HFF-Myc (cell line): ENCODE measurements around the gene MYRFL.

Source experiments
- DNase-seq: peaks from one replicate; pipeline ENCODE4 v3.0.0-alpha.2; 2011; ENCODE audit warnings: low read depth; ENCODE audit errors: extremely low read depth
- H3K4me3 ChIP-seq: replicated peaks from 2 replicates; pipeline ENCODE4 v1.5.1; 2011; ENCODE audit warnings: low read depth, mild to moderate bottlenecking, control low read depth, low read length
- CTCF ChIP-seq: IDR thresholded peaks from 2 replicates; pipeline ENCODE4 v1.5.1; 2012; ENCODE audit warnings: mild to moderate bottlenecking, low read depth, low read length, control low read depth; ENCODE audit errors: missing control alignments

Gene MYRFL

GRCh38 chr12:70002097-70002911 is 177.3 kb downstream of the MYRFL start:
- TF ChIP-seq CTCF, result no peak
- no peak for DNase-seq

GRCh38 chr12:70002912-70003255 is 177.9 kb downstream of the MYRFL start:
- TF ChIP-seq CTCF, result no peak
- H3K4me3 ChIP-seq, result no peak overlapping the region
- no peak for DNase-seq

More at GRCh38 chr12:70002097-70002911, 177.3 kb downstream of the MYRFL start:
- H3K4me3 ChIP-seq, result no peak overlapping the region

GRCh38 chr12:70005864-70006618 is 181.0 kb downstream of the MYRFL start:
- TF ChIP-seq CTCF, result no peak
- DNase-seq, result no peak
- no peak overlapping the region for H3K4me3 ChIP-seq

GRCh38 chr12:70006619-70006973 is 181.6 kb downstream of the MYRFL start:
- H3K4me3 ChIP-seq, result no peak overlapping the region
- no peak for DNase-seq
- no peak for TF ChIP-seq CTCF

- DNase-seq, result no peak
- H3K4me3 ChIP-seq, result no peak overlapping the region
- TF ChIP-seq CTCF, result no peak
Observed at GRCh38 chr12:70007687-70008086, 182.7 kb downstream of the MYRFL start.
